Activated CD8-positive, alpha-beta memory T cell treated with anti-CD3 and anti-CD28 coated beads for 48 hours (primary cell): ENCODE measurements around the gene ZNF148.
A peak's percentile ranks its signal among the peaks of the same experiment; 100 is the strongest.

Experiments used
- DNase-seq, 3 experiments: peaks; one replicate each; pipeline ENCODE4 v3.0.0-alpha.2; 2020; ENCODE audit warnings: low read depth in 2 of 3, low spot score in 2 of 3

ZNF148 gene

DNA sequence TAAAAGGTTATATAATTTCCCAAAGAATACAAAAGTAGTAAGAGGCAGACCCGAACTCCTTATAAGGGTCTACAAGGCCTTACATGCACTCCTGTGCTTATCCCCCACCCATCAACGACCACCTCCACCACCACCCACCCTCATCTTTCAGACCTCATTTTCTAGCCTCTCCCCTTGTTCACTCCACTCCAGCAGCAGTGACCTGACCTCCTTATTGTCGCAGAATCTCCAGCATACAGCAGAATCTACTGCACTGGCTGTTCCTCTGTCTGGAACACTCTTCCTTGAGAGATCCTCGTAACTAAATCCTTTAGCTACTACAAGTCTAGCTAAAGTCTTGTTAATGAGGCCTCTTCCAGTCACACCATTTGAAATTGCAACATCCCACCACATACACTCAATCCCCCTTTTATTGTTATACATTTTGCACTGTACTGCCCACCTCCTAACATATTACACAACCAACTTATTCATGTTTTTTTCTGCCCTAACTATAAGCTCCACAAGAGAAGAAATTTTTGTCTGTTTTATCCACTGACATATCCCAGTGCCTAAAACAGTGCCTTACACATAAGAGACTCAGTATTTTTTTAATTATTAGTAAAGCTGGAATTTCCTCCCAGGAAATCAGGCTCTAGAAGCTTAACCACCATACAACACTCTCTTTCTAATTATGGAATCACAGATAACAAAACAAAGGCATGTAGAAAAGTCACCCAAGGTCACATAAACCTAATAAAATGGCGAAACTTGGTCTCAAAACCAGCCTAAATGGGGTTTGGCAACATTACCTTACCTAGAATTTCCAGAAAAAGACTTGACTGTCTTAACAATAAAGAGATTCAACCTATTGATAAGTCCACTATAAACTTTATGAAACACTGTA is 40.2 kb downstream of the ZNF148 start:
- no peak for DNase-seq

DNA sequence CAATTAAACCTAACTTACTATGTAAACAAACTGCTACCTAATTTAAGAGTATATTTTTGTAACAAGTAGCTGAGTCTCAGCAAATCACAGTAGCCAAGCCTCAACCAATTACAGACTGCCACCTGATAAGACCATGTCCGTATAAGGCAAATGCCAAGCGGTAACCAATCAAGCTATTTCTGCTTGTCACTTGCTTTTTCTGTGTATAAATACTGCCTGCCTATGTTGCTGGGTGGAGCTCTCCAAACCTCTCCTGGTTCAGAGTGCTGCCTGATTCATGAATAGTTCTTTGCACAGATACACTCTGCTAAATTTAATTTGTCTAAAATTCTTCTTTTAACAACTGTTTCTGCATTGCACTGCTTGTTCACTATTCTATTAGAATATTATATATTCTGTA is 42.6 kb downstream of the ZNF148 start:
- DNase-seq = no peak

DNA sequence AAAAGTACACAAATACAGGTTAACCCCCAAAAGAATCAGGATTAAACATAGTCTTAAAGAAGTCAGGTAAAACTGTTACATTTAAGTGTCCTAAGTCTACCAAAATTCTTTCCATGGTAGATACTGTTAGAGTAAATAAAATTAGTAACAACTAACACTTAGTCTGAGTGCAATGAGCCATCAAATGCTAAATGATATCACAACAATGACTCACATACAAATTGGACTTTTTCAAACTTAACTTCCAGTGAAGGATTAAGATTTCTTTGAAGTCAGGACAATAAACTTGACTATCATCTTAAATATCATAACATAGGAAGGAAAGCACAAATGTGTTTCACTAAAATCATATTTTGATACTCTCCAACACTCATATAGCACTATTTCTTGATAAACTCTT is 43.9 kb downstream of the ZNF148 start:
- DNase-seq = no peak

GRCh38 chr3:125326957-125327356 is 48.2 kb downstream of the ZNF148 start:
- DNase-seq = no peak

DNA sequence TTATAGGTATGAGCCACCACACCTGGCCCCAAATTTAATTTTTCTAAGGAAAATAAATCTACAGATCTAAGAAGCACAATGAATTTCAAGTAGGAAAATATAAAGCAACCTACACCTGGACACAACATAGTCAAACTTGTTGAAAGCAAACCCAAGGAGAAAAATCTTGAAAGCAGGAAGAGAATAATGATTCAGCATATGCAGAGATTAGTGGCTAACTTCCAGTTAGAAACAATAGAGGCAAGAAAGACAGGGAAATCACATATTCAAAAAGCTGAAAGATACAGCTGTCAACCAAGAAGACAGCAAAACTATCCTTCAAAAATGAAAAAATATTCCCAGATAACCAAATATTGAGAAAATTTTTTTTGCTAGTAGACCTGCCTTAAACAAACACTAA is 49.4 kb downstream of the ZNF148 start:
- no peak for DNase-seq

GRCh38 chr3:125324341-125324740 is 50.8 kb downstream of the ZNF148 start:
- no peak for DNase-seq

DNA sequence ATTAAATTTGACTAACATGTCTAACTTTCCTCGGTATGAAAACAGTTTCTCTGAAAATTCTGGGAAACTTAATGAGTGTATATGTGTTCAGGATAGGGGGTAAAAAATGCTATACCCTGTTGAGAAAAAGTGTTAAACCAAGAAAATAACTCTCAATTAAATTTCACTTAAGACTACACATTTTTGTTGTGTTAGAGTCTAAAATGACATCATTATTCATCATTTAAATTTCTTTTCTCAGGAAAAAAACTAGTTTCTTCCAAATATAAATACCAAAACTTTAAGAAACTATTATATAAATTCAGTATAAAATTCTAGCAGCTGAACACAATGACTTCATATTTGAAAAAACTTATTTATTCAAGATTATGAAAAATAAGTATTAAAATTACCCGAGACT is 52.2 kb downstream of the ZNF148 start:
- DNase-seq = no peak

DNA sequence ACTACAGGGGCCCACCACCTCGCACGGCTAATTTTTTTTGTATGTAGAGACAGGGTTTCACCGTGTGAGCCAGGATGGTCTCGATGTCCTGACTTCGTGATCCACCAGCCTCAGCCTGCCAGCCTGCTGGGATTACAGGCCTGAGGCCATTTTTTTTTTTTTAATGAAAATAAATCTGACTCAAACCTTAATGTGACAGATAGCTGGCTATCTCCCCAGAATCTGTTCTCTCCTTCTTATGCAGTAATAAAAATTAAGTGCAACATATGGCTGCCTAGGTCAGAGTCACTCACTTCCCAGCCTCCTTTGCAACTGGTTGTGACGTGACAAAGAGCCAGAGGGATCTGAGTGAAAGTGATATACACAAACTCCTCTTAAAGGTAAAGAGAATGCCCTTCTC is 53.0 kb downstream of the ZNF148 start:
- no peak for DNase-seq

DNA sequence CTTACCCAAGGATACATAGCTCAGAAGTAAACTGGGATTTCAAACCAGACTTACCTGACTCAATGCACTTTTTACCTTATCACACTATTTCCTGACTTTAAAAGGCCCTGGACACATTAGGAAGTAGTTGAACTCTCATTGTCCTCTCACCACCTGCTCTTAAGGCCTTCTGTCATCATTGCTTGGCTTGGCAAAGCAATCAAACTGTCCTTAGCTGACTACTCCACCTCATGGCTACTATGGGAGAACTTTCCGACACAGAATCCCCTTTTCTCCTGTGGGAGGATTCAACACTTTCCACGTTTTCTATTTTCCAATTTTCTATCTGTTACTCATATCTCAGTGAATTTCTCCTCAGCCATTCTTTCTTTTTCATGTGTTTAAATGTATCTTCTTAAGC is 55.4 kb downstream of the ZNF148 start:
- no peak for DNase-seq

- DNase-seq = no peak
These were observed 56.3 kb downstream of the ZNF148 start for GRCh38 chr3:125318871-125319270.

GRCh38 chr3:125318167-125318865 is 56.8 kb downstream of the ZNF148 start:
- DNase-seq = no peak

DNA sequence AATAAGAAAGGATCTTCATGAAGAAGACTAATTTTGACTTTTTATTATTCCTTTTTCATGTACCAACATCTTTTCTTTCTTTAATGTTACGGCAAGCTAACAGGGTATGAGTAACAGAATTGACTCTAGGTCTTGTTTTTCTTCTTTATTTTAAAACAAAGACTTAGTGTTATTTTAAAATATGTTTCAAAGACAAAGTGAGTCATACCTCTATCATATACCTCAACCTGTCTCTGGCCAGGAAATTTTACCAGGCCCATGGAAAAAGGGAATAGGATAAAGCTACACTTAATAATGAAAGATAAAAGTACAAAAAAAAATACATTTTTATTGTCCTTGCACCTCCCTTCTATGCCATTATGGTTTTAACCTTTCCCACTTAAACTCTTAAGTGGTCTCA is 57.4 kb downstream of the ZNF148 start:
- no peak for DNase-seq

- no peak for DNase-seq
These were observed 58.2 kb downstream of the ZNF148 start for GRCh38 chr3:125316949-125317348.

DNA sequence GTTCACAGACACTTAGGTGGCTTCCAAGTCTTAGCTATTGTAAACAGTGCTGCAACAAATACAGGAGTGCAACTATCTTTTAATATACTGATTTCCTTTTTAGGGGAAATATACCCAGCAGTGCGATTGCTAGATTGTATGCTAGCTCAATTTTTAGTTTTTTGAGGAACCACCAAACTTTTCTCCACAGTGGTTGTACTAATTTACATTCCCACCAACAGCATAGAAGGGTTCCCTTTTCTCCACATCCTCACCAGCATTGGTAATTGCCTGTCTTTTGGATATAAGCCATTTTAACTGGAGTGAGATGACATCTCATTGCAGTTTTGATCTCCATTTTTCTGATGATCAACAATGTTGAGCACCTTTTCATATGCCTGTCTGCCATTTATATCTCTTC is 58.9 kb downstream of the ZNF148 start:
- DNase-seq = no peak

DNA sequence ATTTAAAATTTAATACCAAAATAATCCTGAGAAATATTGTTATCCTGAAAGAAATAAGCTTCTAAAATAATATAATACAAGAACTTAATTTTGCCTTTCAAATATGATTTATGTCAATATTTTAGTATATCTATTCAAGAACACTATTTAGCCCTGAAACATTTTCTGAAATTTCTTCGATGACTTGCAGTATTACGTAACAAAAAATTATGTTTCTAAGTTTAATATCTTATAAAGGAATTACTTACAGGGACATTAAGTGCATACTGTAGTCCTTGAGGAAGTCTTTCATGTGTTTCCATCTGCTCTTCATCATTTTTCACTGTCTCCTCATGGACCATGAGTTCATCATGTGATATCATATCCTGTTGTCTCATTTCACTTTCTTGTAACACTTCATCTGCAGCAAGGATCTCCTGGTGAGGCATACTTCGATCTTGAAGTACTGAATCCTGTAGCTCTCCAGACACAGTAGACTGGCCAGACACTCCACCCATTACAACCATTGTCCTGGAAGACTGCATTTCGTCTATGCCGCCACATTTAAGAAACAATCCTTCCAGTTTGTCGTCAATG is 62.0 kb downstream of the ZNF148 start:
- no peak for DNase-seq

DNA sequence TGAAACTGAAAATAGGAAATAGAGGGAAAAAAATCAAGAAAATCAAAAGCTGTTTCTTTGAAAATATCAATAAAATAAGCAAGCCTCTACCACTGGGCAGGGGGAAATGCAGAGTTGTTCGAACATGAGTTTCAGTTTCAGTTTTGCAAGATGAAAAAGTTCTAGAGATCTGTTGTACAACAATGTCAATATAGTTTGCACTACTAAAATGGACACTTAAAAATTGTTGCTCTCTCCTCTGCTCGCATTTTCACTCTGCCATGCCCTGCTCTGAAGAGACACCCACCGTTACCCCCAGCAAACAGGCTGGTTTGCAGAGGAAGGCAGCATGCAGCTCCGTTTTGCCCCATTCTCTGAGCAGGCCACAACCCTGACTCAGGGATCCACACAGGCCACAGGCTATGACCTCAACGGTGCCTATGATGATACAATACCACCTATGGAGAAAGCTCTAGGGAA is 64.5 kb downstream of the ZNF148 start:
- DNase-seq = peak; percentile 2 to 18 (median 13)

DNA sequence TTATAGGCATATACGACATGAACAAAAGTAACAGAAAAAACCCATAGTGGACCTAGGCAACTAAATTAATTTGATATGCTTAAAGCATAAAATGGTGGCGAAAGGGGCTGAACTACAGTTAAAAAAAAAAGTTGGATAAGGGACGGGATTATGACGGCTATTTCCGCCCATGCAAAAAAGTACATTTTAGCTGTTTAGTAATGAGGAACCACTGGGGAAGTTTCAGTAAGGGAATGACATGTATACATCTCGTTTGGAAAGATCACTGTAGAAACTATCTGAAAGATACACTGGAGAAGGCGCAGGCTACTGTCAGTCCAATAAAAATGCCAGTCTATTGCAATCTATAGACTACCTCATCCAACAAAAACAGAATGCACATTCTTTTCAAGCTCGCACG is 65.6 kb downstream of the ZNF148 start:
- DNase-seq = no peak

- no peak for DNase-seq
These were observed 68.5 kb downstream of the ZNF148 start for GRCh38 chr3:125306620-125307019.

- no peak for DNase-seq
These were observed 72.2 kb downstream of the ZNF148 start for GRCh38 chr3:125302932-125303331.

GRCh38 chr3:125300416-125300815 is 74.7 kb downstream of the ZNF148 start:
- DNase-seq = no peak

- no peak for DNase-seq
These were observed 80.7 kb downstream of the ZNF148 start for GRCh38 chr3:125294411-125294810.

DNA sequence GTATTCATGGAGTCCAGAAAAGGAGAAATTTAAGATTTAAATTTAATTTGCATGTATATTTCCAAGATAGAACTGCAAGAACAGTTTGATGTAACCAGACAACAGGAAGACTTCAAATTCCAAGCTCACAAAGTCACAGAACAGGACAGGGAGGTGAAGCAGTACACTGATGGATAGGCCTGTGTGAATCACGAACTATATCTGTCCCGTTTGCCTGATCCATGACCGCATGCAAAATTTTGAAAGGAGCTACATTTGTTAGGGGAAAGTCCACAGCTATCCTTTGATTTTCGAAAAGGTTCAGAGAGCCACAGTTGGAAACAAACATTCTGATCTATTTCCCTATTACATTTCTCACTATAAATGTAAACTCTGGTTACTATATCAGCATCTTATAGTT is 83.1 kb downstream of the ZNF148 start:
- DNase-seq = no peak
